Measurements from ENCODE around the gene CISH.
A peak's percentile ranks its signal among the peaks of the same experiment; 100 is the strongest.

CISH gene

GRCh38 chr3:50588759-50589433 lies 22.7 kb downstream of the CISH start:
- no peak for DNase-seq (ENCODE audit: low read depth)
- TF ChIP-seq CTCF (IDR thresholded peaks at IDR 0.05; ENCODE audit: low read depth, low read length, missing control alignments) = no peak
- H3K4me3 ChIP-seq (ENCODE audit: low read depth, low read length) = no peak overlapping the region

- H3K4me3 ChIP-seq (ENCODE audit: low read depth, low read length) = no peak overlapping the region
- no peak for TF ChIP-seq CTCF (IDR thresholded peaks at IDR 0.05; ENCODE audit: low read depth, low read length, missing control alignments)
- no peak for DNase-seq (ENCODE audit: low read depth)
Measured at GRCh38 chr3:50587806-50588758, 23.5 kb downstream of the CISH start.

GRCh38 chr3:50587373-50587772 lies 24.2 kb downstream of the CISH start:
- no peak for TF ChIP-seq CTCF (IDR thresholded peaks at IDR 0.05; ENCODE audit: low read depth, low read length, missing control alignments)
- H3K4me3 ChIP-seq (ENCODE audit: low read depth, low read length) = no peak overlapping the region
- no peak for DNase-seq (ENCODE audit: low read depth)

- no peak overlapping the region for H3K4me3 ChIP-seq (ENCODE audit: low read depth, low read length)
- DNase-seq (ENCODE audit: low read depth) = no peak
Measured at GRCh38 chr3:50586763-50587070, 24.9 kb downstream of the CISH start.

GRCh38 chr3:50585919-50586762 lies 25.4 kb downstream of the CISH start:
- no peak overlapping the region for H3K4me3 ChIP-seq (ENCODE audit: low read depth, low read length)
- TF ChIP-seq CTCF (IDR thresholded peaks at IDR 0.05; ENCODE audit: low read depth, low read length, missing control alignments) = no peak
- peak; percentile 19 for DNase-seq (ENCODE audit: low read depth)

More at GRCh38 chr3:50586763-50587070, 24.9 kb downstream of the CISH start:
- no peak for TF ChIP-seq CTCF (IDR thresholded peaks at IDR 0.05; ENCODE audit: low read depth, low read length, missing control alignments)

- DNase-seq (ENCODE audit: low read depth) = no peak
- no peak overlapping the region for H3K4me3 ChIP-seq (ENCODE audit: low read depth, low read length)
- no peak for TF ChIP-seq CTCF (IDR thresholded peaks at IDR 0.05; ENCODE audit: low read depth, low read length, missing control alignments)
Measured at GRCh38 chr3:50584391-50584790, 27.2 kb downstream of the CISH start.

All from GM12864 (cell line).